ENCODE results near the gene GRID1. TPM values are rescaled to one million over a fixed set of nuclear protein-coding genes. Genes with fewer than 3 reads are reported as not detected.

GRID1 gene
- total RNA-seq, 1 experiment from 2014 or later, result 0.05 TPM

DNA sequence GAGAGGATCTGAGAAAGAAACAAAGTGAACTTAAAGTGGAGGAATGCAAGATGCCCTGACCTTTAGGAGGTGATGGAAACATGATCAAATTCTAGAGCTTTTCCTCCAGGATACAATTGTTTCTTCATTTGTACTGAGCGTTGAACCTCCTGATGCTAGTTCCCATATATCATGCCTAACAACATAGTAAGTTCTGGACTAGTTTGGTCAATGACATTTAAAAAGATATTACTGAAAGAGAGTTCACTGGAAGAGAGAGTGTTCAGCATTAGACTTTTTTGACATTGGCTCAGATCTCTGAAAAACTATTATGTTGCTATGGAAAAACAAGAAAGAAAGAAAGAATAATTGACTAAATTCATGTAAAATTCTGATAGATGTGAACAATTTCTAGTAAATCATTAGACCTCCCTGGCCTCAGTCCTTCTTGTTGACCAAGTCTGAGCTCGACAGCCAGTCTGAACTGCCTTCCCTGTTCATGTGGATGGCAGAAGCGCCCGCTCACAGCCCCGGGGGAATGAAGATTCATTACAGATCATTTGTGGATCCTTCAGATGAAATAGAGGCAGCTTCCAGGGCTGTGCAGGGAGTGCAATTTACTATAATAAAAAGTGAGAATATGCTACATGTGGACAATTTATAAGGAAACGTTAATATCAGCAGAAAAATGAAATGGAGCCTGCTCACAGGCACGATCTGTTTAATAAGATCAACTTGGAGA lies 442.1 kb downstream of the GRID1 start:
- no peak for DNase-seq (ENCODE audit: extremely low read depth, low read depth)

DNA sequence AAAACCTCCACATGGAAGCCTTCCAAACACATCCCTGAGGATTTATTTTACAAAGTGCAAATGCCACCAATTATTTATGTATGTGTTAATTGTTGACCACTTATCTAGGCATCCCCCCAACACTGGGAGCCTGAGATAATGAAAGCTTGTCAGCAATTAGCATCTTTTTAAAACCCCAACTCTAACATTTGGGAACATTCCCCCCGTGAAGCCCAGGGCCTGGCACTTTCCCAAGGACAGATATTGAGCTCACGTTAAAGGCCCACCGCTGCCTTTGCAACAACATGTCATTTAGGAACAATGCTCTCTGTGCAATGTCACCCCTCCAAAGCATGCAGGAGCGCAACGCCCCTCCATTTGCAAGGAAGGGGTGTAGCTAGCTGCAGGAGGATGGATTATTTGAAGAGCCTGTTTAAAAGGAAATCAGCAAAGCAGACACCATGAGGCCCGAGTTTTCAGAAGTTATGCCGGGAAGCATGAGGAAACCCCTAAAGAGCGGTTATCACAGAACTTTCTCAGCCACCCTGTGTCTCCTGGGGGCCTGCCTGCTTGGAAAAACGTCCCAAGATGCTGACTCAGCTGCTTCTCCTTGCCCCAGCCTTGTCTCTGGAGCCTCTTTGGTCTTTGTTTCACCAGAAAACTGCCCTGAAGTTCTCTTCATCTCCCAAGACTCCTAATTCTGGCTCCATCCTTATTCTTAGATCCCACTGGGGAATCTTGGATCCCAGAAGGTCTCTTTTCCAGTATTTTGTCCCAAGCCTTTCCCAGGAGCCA lies 444.1 kb downstream of the GRID1 start:
- no peak for DNase-seq (ENCODE audit: extremely low read depth, low read depth)

- no peak for DNase-seq (ENCODE audit: extremely low read depth, low read depth)
Observed at GRCh38 chr10:85921789-85922188, 444.8 kb downstream of the GRID1 start.

DNA sequence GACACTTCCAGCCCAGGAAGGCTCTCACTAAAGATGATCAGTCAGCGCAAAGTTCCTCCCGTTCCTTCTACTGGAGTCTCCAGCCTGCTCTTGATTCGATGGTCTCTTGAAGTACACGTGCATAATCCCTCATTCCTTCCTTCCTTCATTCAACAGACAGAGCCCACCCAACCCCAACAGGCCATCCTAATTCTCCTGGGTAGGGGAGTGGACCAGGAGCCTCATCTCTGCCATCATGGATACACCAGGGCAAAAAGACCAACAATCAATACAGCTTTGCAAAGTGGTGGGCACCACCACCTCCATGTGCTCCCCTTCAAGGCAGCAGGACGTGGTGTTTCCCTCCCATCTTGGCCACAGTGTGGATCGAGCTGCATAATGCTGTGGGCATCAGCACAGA lies 446.3 kb downstream of the GRID1 start:
- no peak for DNase-seq (ENCODE audit: extremely low read depth, low read depth)

GRCh38 chr10:85919491-85920021 lies 447.0 kb downstream of the GRID1 start:
- no peak for DNase-seq (ENCODE audit: extremely low read depth, low read depth)

DNA sequence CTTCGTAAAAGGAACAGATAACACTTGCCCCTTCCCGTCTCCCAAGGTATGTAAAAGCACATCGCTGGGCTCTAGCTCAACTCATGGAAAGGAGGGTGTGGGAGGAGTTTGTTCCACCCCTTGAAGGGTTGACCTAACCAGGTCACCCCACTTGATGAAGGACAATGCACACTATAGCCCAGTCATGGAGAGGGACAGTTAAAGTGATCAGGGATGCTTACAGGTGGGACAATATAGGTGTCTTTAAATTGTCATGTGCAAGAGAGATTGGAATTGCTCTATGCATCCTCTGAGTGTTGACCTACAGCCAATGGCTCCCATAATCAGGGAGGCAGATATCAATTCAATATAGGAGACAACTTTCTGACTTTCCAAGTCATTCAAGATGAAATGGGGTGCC lies 448.2 kb downstream of the GRID1 start:
- DNase-seq (ENCODE audit: extremely low read depth, low read depth), result no peak

DNA sequence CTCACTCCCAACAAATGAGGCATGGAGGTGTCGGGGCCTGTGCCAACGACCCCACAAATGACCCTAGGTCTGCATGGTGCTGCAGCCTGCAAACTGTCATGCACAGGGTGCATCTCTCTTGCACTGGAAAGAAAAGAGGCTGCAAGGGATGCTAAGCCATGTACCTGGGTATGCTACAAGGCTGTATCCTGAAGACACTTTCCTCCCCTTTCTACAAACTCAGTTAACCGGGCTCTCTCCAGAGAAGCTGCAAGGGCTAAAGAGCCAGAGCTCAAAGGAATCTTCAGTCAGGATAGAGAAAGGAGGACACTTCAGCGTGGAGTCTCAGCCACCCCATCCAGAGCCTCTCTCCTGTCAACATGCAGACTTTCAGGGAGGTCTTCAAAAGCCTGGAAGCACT lies 449.0 kb downstream of the GRID1 start:
- DNase-seq (ENCODE audit: extremely low read depth, low read depth), result no peak

GRCh38 chr10:85916994-85917573 lies 449.5 kb downstream of the GRID1 start:
- DNase-seq (ENCODE audit: extremely low read depth, low read depth), result no peak

- DNase-seq (ENCODE audit: extremely low read depth, low read depth), result no peak
Observed at GRCh38 chr10:85916286-85916685, 450.3 kb downstream of the GRID1 start.

DNA sequence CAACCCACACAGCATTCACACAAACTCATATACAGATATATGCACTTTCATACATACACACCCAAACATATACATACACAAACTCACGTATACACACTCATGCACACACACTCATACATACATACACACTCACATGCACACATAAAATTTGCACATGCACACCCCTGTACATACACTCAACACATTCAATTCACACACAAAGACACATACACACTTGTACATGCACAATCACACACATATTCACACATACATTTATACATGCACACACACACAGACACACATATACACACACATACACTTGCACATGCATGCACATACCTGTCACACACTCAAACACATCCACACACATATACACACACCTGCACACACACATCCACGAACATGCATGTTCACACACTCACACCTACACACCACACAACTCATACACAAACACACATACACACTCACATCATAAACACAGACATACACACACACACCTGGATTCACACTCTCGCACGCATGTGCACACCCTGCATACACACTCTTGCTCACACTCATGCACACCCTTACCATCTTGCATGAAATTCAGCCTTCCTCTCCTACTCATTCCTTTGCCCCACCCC lies 451.2 kb downstream of the GRID1 start:
- DNase-seq (ENCODE audit: extremely low read depth, low read depth), result no peak

GRCh38 chr10:85914720-85915119 lies 451.9 kb downstream of the GRID1 start:
- DNase-seq (ENCODE audit: extremely low read depth, low read depth), result no peak

GRCh38 chr10:85908462-85908861 lies 458.1 kb downstream of the GRID1 start:
- DNase-seq (ENCODE audit: extremely low read depth, low read depth), result no peak

GRCh38 chr10:85902051-85902450 lies 464.5 kb downstream of the GRID1 start:
- DNase-seq (ENCODE audit: extremely low read depth, low read depth), result no peak

DNA sequence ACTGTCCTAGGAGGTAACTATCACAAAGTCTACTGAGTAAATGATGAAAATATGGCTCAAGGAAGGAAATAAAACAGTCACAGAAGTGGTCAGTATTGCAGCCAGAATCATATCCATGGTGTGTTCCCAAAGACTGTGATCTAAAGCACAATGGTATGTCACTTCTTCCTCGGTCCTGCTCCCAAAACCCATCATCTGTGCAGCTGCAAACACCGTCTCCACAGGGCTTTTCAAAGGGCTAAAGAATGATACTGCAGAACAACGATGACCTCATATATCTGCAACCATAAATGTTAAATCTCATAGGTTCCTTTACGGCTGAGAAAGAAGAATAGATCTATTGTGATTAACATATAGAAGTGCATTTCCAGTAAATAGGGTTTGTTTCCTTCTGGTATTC lies 465.0 kb downstream of the GRID1 start:
- no peak for DNase-seq (ENCODE audit: extremely low read depth, low read depth)

DNA sequence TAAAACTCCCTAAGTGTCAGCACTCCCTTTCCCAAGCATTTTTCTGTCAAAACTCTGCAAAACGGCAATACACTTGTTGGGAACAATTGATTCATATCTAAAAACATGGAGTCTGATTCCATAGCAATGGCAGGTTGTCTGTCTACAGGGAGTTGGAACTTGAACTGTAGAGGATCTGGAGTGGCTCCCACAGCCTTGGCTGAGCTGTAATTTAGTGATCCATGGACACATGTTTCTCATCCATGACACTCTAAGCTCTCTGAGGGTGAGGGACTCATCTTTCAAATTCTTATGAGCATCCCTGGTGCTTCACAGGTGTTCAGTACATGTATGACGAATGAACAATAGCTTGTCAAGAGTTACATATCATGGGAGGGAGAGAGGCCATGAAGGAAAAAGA lies 466.1 kb downstream of the GRID1 start:
- DNase-seq (ENCODE audit: extremely low read depth, low read depth), result no peak

- no peak for DNase-seq (ENCODE audit: extremely low read depth, low read depth)
Observed at GRCh38 chr10:85900061-85900460, 466.5 kb downstream of the GRID1 start.

GRCh38 chr10:85891472-85891871 lies 475.1 kb downstream of the GRID1 start:
- no peak for DNase-seq (ENCODE audit: extremely low read depth, low read depth)

GRCh38 chr10:85888559-85888958 lies 478.0 kb downstream of the GRID1 start:
- DNase-seq (ENCODE audit: extremely low read depth, low read depth), result no peak

DNA sequence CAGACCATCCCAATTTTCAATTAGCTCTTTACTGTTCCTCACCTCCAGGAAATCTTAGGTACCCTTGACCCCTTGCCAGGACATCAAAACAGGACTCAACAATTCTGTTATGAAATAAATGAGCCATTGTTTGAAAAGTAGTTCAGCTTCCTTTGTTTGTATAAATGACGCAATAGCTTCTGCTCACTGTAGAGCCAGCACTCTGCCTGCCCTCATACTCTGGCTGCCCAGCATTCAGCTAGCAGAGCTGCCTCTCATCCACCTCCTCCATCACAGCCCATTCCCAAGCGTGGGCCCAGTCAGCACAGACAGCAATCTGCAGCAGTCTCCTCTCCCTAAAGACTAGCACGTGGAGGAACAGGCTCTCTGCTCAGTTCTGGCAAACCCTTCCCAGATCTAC lies 478.6 kb downstream of the GRID1 start:
- DNase-seq (ENCODE audit: extremely low read depth, low read depth), result no peak

GRCh38 chr10:85874208-85874607 lies 492.4 kb downstream of the GRID1 start:
- DNase-seq (ENCODE audit: extremely low read depth, low read depth), result no peak

DNA sequence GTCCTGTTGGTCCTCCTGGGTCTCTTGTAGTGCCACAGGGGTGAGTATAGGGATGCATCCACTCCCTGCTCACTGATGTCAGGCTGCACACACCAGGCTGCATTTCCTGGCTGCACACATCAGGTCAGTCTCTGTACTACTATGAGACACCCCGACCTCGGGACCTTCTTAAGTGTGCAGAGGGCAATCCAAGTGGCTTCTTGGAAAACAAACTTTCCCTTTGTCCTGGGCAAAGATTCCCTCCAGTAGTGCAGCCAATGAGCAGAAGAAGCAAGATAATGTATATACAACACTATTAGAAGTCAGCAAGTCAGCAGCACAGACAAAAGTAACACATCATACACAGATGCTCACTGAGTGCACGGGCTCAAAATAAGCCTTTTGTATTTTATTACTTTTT lies 493.5 kb downstream of the GRID1 start:
- no peak for DNase-seq (ENCODE audit: extremely low read depth, low read depth)

Measured in NCI-H460 (cell line).